ENCODE measurements around the gene ADCY6. TPM values are rescaled to one million over a fixed set of nuclear protein-coding genes. Genes with fewer than 3 reads are reported as not detected.

The ADCY6 gene
- total RNA-seq, 1 experiment from 2014 or later, result 24.1 TPM

- no TSS peak for BruUV-seq (replicated peaks)
- ATAC-seq (no peak), DNase-seq (ENCODE audit: low read depth, low spot score) (no peak)
- intact Hi-C loops (cut with micrococcal nuclease; ENCODE audit: unreplicated experiment) (no loop called here), in situ Hi-C loops (cut with HindIII; ENCODE audit: low pct_unique_long_range_greater_than_20kb, low sequenced_read_pairs) (no loop called here)
- Histone ChIP-seq H3K27ac (ENCODE audit: low read length) (peak overlapping the region; percentile 73), H3K4me1 (ENCODE audit: control insufficient read depth, insufficient read depth, low read length) (peaks cover 26% of the 10 kb centered on the region), H3K9me3 (ENCODE audit: control insufficient read depth, insufficient read depth, low read depth, low read length) (no peaks in the 10 kb centered on the region), H3K27me3 (ENCODE audit: control insufficient read depth, insufficient read depth, low read length) (no peaks in the 10 kb centered on the region), H3K36me3 (ENCODE audit: control insufficient read depth, insufficient read depth, low read length) (no peaks in the 10 kb centered on the region), H3K4me3 (ENCODE audit: low read depth in 2 of 2, low read length in 2 of 2) (peak overlapping the region; percentile 57 to 89)
- POLR2A ChIA-PET, result no interaction called here
- CTCF ChIA-PET, result interaction anchor here (1.7 kb wide), 1 partner anchor 18 kb away, joined by 7 read pairs; no protein-coding TSS in a partner anchor
- TF ChIP-seq CTCF (IDR thresholded peaks at IDR 0.05) (no peak), TCF7L2 (IDR thresholded peaks at IDR 0.05; ENCODE audit: low read depth, low read length) (no peak), SIN3A (IDR thresholded peaks at IDR 0.05; ENCODE audit: borderline replicate concordance, insufficient read depth, low read depth, low read length) (no peak), POLR2AphosphoS5 (IDR thresholded peaks at IDR 0.05; ENCODE audit: low read depth, low read length) (no peak), REST (IDR thresholded peaks at IDR 0.05; ENCODE audit: insufficient read depth in 1 of 2, low read depth in 2 of 2, low read length in 1 of 2) (no peak)
Measured at GRCh38 chr12:48813465-48814261, 24.8 kb upstream of the ADCY6 start.

GRCh38 chr12:48812389-48812788 is 23.5 kb upstream of the ADCY6 start:
- in situ Hi-C loops (cut with HindIII; ENCODE audit: low pct_unique_long_range_greater_than_20kb, low sequenced_read_pairs), result no loop called here
- no peak overlapping the region for H3K4me3 ChIP-seq (ENCODE audit: low read depth in 2 of 2, low read length in 2 of 2)
- no peaks in the 10 kb centered on the region for H3K9me3 ChIP-seq (ENCODE audit: control insufficient read depth, insufficient read depth, low read depth, low read length)
- ChIA-PET POLR2A (no interaction called here), CTCF (interaction anchor here (1.0 to 1.2 kb wide), 2 partner anchors 19 to 59 kb away, joined by 3 to 5 read pairs; no protein-coding TSS in a partner anchor)
- no TSS peak for BruUV-seq (replicated peaks)
- ATAC-seq, result no peak
- no peak for TF ChIP-seq SIN3A (IDR thresholded peaks at IDR 0.05; ENCODE audit: borderline replicate concordance, insufficient read depth, low read depth, low read length)
- TF ChIP-seq TCF7L2 (IDR thresholded peaks at IDR 0.05; ENCODE audit: low read depth, low read length), result no peak
- TF ChIP-seq CTCF (IDR thresholded peaks at IDR 0.05), result no peak
- TF ChIP-seq REST (IDR thresholded peaks at IDR 0.05; ENCODE audit: insufficient read depth in 1 of 2, low read depth in 2 of 2, low read length in 1 of 2), result no peak
- no peak for TF ChIP-seq POLR2AphosphoS5 (IDR thresholded peaks at IDR 0.05; ENCODE audit: low read depth, low read length)
- intact Hi-C loops (cut with micrococcal nuclease; ENCODE audit: unreplicated experiment), result no loop called here
- DNase-seq (ENCODE audit: low read depth, low spot score), result no peak
- H3K27me3 ChIP-seq (ENCODE audit: control insufficient read depth, insufficient read depth, low read length), result no peaks in the 10 kb centered on the region
- H3K27ac ChIP-seq (ENCODE audit: low read length), result no peak overlapping the region
- H3K4me1 ChIP-seq (ENCODE audit: control insufficient read depth, insufficient read depth, low read length), result peaks cover 20% of the 10 kb centered on the region
- no peaks in the 10 kb centered on the region for H3K36me3 ChIP-seq (ENCODE audit: control insufficient read depth, insufficient read depth, low read length)
